ENCODE data around the gene ZNF727.

DNA sequence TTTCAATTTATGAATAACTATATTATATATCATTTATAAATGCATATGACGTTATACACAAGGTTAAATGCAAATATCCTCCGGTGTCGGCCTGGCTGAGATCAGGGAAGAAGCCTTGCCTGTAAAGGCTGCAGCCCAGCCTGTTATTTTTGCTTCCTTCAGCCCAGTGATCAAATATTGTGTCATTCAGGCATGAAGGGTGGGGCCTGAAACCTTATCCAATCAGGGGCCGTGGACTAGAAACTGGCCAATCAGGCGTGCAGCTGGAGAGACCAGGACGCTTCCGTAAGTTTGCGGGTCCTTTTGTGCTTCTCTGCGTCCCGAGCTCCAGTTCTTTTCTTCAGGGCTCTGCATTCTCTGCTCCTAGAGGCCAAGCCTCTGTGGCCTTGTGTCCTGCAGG lies 46.7 kb upstream of the ZNF727 start, which contains the start of gene ZNF722:
- TF ChIP-seq, protein P1, sequence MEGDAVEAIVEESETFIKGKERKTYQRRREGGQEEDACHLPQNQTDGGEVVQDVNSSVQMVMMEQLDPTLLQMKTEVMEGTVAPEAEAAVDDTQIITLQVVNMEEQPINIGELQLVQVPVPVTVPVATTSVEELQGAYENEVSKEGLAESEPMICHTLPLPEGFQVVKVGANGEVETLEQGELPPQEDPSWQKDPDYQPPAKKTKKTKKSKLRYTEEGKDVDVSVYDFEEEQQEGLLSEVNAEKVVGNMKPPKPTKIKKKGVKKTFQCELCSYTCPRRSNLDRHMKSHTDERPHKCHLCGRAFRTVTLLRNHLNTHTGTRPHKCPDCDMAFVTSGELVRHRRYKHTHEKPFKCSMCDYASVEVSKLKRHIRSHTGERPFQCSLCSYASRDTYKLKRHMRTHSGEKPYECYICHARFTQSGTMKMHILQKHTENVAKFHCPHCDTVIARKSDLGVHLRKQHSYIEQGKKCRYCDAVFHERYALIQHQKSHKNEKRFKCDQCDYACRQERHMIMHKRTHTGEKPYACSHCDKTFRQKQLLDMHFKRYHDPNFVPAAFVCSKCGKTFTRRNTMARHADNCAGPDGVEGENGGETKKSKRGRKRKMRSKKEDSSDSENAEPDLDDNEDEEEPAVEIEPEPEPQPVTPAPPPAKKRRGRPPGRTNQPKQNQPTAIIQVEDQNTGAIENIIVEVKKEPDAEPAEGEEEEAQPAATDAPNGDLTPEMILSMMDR (IDR thresholded peaks at IDR 0.05): no peak
- no peak for TF ChIP-seq POLR2A (IDR thresholded peaks at IDR 0.05)

All from esophagus squamous epithelium (tissue), 4 donors.